Measurements from ENCODE around the gene KLHDC8B.
"Not testable (repeated sequence)": the region's sequence is repeated elsewhere in the genome, so short reads cannot be mapped to it uniquely, and the experiment has no call there.

KLHDC8B gene

DNA sequence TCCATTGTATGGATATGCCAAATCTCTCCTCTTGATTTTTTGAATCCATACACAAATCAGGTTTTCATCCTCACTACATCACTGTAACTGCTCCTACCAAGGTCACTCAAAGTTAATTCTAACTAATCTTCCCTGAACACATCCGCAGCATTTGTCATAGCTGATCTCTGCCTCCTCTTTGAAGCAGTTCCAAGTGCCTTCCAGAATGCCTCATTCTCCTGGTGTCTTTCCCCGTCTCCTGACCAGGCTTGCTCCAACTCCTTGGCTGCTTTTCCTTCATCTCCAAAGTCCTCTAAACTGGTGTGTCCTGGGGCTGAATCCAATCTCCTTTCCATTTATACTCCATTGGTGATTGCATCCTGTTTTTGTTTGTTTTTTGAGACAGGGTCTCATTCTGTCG lies 26.8 kb downstream of the KLHDC8B start:
- DNase-seq = no peak

DNA sequence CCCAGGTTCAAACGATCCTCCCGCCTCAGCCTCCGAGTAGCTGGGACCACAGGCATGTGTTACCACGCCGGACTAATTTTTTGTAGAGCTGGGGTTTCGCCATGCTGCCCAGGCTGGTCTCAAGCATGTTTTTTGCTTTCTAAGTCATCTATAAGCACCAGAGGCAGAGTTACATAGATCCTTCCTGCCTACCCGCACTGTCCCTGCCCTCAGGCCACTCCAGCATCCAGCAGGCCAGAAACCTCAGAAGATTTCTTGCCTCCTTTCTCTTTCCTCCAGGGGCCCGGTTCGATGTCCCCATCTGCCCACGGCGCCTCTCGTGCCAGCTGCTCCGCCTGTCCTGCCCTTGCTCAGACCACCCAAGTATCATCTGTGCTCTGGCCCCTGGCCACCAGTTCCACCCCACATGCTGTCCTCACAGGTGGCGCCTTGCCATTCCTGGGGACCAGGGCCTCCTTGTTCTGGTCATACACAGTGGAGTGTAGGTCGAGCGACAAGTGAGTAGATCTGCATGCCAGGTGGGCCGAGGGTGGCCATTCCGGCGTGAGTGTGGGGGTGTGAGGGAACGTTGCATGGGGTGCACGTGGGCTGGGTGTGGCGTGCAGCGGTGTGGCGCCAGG lies 27.3 kb downstream of the KLHDC8B start:
- no peak for DNase-seq

DNA sequence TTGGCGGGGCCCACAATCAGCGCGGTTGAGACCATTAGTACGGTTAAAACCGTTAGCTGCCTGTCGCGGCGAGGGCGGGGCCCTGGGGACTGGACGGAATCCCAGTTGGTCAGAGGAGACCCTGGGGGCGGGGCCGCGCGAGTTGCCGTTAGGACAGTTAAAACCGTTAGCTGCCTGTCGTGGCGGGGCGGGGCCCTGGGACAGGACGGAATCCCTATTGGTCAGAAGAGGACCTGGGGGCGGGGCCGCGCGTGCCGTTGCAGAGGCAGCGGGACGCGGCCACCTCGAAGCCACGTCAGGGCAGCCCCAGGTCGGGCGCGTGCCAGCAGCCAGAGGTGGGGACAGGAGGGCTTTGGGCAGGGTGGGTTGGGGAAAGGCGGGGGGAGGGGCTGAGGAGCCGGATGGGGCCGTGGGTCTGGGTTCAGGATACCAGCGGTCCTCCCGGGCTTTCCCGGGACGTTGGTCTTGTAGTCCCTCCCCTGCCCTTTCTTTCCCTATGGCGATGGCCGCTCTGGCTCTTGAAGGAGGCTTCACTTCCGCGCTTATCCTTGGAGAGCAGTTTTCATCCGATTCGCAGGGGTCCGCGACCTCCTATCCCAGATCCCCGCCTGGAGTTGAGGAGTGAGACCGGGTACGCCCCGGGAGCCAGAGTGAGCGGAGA lies 28.0 kb downstream of the KLHDC8B start:
- no peak for DNase-seq

- no peak for DNase-seq
Measured at GRCh38 chr3:49199900-49200281, 28.5 kb downstream of the KLHDC8B start.

- DNase-seq = no peak
Measured at GRCh38 chr3:49213541-49213943, 42.1 kb downstream of the KLHDC8B start.

DNA sequence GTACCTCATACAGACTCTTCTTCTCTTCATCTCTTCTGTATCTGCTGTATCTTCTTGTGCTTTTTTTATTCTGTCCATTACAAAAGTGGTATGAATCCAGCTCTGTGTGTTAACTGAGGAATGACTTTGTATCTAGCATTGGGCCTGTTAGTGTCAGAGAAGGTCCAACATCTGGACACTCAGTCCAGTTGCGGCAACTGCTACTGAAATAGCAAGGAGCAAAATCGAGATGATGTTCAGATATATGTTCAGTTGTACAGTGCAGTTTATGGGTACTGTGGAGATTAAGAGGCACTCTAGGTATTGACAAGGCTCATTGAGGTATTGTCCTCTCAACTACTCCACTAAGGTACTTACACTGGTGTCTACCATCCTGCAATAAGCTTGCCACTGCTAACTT lies 42.6 kb downstream of the KLHDC8B start:
- DNase-seq = no peak

GRCh38 chr3:49216687-49217086 lies 45.3 kb downstream of the KLHDC8B start:
- DNase-seq = not testable (repeated sequence)

DNA sequence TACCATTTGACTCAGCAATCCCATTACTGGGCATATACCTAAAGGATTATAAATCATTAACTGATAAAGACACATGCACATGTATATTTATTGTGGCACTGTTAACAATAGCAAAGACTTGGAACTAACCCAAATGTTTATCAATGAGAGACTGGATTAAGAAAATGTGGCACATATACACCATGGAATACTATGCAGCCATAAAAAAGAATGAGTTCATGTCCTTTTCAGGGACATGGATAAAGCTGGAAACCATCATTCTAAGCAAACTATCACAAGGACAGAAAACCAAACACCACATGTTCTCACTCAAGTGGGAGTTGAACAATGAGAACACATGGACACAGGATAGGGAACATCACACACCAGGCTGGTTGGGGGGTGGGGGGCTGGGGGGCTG lies 45.7 kb downstream of the KLHDC8B start:
- not testable (repeated sequence) for DNase-seq

GRCh38 chr3:49217688-49218470 lies 46.5 kb downstream of the KLHDC8B start:
- peak in 1 of 2 experiments; percentile 25 for DNase-seq

DNA sequence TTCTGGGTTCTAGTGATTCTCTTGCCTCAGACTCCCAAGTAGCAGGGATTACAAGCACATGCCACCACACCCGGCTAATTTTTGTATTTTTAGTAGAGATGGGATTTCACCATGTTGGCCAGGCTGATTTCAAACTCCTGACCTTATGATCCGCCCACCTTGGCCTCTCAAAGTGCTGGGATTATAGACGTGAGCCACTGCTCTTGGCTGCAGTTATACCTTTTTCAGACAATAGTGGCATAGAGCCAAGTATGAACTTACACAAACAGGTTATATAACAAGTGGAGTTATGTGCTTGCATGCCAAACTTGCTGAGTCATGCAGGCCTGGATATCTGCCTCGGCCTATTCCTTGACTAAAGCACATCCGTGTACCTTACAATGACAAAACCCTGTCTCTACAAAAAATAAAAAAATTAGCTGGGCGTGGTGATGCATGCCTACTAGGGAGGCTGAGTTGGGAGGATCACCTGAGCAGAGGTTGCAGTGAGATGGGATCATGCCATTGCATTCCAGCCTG lies 47.1 kb downstream of the KLHDC8B start:
- DNase-seq = peak; percentile 15 to 53

DNA sequence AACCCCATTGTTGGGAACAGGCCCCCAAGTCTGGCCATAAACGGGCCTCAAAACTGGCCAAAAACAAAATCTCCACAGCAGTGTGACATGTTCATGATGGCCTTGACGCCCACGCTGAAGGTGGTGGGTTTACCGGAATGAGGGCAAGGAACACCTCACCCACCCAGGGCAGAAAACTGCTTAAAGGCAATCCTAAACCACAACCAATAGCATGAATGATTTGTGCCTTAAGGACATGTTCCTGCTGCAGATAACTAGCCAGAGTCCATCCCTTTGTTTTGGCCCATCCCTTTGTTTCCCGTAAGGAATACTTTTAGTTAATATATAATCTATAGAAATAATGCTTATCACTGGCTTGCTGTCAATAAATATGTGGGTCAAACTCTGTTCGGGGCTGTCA lies 47.7 kb downstream of the KLHDC8B start:
- no peak for DNase-seq

DNA sequence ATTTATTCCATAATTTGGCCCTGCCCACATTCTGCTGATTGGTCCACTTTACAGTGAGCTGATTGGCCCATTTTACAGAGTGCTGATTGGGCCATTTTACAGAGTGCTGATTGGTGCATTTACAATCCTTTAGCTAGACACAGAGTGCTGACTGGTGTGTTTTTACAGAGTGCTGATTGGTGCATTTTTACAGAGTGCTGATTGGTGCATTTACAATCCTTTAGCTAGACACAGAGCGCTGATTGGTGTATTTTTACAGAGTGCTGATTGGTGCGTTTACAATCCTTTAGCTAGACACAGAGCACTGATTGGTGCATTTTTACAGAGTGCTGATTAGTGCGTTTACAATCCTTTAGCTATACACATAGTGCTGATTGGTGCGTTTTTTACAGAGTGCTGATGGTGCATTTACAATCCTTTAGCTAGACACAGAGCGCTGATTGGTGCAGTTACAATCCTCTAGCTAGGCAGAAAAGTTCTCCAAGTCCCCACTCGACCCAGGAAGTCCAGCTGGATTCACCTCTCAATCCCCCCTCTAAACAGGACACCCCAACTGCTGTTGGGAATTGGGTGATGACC lies 49.7 kb downstream of the KLHDC8B start:
- DNase-seq = not testable (repeated sequence)

- no peak for DNase-seq
Measured at GRCh38 chr3:49222002-49222401, 50.6 kb downstream of the KLHDC8B start.

Measured in SHP77 (cell line).